ENCODE measurements around the gene PTCHD1.

The PTCHD1 gene

DNA sequence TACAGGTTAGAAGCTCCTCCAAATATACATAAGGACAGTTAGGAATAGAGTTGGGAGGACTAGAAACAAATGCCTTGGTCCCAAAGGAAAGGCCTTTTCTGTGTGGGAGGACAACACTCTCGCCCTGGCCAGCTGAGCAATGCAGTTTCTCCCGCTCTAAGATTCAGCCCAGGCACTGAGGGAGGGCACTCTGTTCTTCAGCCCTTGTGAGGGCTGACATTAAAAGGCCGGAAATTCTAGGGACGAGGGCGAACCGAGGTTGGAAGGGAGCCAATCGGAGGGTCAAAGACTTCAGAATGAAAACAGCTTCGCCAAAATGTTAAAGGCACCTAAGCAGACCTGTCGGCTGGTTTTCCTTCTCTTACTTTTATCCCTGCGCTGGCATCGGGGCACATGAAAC, 2.9 kb upstream of the PTCHD1 start:
- Histone ChIP-seq H3K4me3 (peak overlapping the region; percentile 59 to 67), H3K27ac (peak overlapping the region; percentile 68 to 72), H3K9me3 (no peaks in the 10 kb centered on the region), H3K36me3 (no peaks in the 10 kb centered on the region), H3K4me1 (peaks cover 0 to 16% (median 7%) of the 10 kb centered on the region in 4 donors), H3K27me3 (no peaks in the 10 kb centered on the region)
- TF ChIP-seq, protein P1, sequence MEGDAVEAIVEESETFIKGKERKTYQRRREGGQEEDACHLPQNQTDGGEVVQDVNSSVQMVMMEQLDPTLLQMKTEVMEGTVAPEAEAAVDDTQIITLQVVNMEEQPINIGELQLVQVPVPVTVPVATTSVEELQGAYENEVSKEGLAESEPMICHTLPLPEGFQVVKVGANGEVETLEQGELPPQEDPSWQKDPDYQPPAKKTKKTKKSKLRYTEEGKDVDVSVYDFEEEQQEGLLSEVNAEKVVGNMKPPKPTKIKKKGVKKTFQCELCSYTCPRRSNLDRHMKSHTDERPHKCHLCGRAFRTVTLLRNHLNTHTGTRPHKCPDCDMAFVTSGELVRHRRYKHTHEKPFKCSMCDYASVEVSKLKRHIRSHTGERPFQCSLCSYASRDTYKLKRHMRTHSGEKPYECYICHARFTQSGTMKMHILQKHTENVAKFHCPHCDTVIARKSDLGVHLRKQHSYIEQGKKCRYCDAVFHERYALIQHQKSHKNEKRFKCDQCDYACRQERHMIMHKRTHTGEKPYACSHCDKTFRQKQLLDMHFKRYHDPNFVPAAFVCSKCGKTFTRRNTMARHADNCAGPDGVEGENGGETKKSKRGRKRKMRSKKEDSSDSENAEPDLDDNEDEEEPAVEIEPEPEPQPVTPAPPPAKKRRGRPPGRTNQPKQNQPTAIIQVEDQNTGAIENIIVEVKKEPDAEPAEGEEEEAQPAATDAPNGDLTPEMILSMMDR (IDR thresholded peaks at IDR 0.05), result no peak
- intact Hi-C loops (cut with DNase I; ENCODE audit: low total_unique reads), result no loop called here
- DNase-seq, result no peak

DNA sequence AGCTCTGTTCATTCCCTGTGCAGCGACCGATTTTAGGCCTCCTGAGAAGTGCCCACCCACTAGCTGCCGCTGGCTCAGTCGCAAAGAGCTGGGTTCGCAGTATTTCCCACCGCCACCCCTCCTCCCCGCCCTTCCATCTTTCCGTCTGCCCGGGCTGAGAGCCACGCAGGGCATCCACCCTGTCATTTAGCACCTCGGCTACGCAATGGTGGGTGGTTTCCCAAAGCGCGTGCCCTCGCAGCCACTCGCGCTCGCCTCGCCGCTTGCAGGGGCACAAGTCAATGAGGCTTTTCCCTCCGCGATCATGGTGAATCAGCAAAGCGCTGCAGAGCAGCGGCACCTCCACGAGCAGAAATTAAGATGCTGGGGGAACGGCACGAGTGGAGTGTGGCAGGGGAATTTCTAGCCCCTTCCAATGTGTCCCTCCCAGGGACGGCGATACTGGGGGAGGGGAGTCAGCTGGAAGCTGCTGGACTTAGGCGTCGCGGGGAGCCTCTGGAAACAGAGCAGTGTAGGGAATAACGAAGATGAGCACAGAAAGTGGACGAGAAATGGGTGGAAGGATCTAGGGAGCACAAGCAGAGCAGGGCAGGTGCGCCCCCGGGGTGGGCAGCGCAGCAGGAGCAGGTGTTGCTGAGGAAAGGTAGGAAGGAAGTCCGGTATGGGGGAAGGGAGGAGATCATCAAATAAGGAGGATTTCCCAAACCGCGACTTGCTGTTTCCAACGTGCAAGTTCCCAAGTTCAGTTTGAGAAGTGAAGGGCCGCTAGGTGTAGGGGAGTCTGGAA, 2.4 kb upstream of the PTCHD1 start:
- peak in 1 of 2 donors; percentile 69 for DNase-seq
- H3K36me3 ChIP-seq, result no peaks in the 10 kb centered on the region
- H3K27me3 ChIP-seq, result no peaks in the 10 kb centered on the region
- peaks cover 0 to 16% (median 7%) of the 10 kb centered on the region in 4 donors for H3K4me1 ChIP-seq
- TF ChIP-seq, protein P1 (IDR thresholded peaks at IDR 0.05), result no peak
- peak overlapping the region; percentile 59 to 67 for H3K4me3 ChIP-seq
- no peaks in the 10 kb centered on the region for H3K9me3 ChIP-seq
- peak overlapping the region; percentile 68 to 72 for H3K27ac ChIP-seq
- intact Hi-C loops (cut with DNase I; ENCODE audit: low total_unique reads), result no loop called here

DNA sequence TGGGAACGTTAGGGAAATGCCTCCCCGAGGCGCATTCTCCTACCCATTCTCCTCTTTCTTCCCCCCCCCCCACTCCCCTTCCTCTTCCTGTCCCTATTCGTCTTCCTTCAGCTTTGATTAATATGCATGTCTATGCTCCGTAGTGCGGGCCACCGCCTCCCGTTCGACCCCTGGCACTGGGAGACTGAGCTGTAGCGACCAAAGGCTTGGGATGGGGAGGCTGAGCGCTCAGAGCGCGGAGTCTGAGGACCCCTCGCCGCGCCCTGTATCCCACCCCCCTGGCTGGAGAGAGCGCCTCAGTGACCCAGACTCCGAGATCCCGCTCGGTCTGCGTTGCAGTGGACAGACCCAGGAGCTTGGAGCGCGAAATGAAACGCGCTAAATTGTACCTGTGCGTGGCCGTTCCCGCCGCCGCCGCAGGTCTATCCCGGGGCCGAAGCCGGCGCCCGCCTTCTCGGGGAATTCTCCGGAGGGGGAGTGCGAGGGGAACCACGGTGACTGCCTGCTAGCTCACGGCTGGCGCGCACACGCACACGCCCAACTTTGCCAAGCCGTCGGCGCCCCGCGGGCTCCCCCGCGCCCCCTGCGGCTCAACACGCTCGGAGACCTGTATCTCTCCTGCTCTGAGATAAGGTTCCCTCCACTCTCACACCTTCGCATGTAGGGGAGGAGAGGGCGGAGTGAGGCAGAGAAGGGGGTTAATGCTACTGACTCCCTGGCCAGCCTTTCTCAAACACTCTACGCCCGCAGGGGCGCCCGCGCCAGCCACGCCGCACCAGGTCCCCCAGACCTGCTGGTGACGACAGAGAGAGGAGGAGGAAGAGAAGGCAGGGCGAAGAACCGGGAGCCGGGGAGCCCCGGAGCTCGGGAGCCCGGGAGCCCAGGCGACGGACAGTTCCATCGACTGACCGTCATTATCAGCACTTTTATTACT, 1.5 kb upstream of the PTCHD1 start:
- H3K27me3 ChIP-seq, result no peaks in the 10 kb centered on the region
- no peaks in the 10 kb centered on the region for H3K9me3 ChIP-seq
- intact Hi-C loops (cut with DNase I; ENCODE audit: low total_unique reads), result no loop called here
- peak overlapping the region; percentile 59 to 67 for H3K4me3 ChIP-seq
- TF ChIP-seq, protein P1 (IDR thresholded peaks at IDR 0.05), result no peak
- H3K27ac ChIP-seq, result peak overlapping the region; percentile 68 to 72
- no peaks in the 10 kb centered on the region for H3K36me3 ChIP-seq
- peaks cover 0 to 16% (median 7%) of the 10 kb centered on the region in 4 donors for H3K4me1 ChIP-seq
- DNase-seq, result no peak

DNA sequence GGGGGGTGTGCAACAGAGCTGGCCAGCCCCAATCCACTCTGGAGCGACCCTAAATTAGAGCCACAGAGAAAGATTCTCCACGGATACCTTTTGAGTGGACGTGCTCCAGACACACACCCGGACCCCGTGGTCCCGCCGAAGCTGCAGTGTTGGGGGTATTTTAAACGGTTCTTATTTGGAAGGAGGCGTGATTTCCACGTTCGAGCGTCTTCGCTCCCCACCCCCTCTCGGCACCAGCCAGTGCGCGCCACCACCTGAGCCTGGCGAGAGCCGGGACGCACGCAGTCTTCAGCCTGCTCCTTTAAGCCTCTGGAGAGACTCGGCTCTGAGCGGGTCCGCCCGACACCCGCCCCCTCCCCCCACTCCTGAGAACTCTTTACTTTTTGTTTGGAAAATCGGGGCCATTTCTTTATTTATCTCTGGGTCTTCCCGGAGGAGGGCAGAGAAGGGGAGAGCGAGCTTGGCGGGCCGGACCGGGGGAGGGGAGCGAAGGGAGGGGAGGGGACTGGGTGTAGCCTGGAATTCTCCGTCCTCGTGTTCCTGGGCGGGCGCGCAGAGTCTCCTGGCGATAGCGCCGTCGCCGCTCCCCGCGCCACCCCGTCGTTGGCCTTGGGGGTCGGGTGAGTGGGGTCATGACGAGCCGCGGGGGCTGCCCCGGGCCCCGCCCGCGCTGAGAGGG, 668 bp upstream of the PTCHD1 start:
- Histone ChIP-seq H3K4me1 (peaks cover 0 to 16% (median 7%) of the 10 kb centered on the region in 4 donors), H3K4me3 (peak overlapping the region; percentile 59 to 67), H3K9me3 (no peaks in the 10 kb centered on the region), H3K27me3 (no peaks in the 10 kb centered on the region), H3K36me3 (no peaks in the 10 kb centered on the region), H3K27ac (peak overlapping the region; percentile 68 to 72)
- TF ChIP-seq, protein P1 (IDR thresholded peaks at IDR 0.05), result no peak
- DNase-seq, result peak in 1 of 2 donors; percentile 66
- intact Hi-C loops (cut with DNase I; ENCODE audit: low total_unique reads), result no loop called here

DNA sequence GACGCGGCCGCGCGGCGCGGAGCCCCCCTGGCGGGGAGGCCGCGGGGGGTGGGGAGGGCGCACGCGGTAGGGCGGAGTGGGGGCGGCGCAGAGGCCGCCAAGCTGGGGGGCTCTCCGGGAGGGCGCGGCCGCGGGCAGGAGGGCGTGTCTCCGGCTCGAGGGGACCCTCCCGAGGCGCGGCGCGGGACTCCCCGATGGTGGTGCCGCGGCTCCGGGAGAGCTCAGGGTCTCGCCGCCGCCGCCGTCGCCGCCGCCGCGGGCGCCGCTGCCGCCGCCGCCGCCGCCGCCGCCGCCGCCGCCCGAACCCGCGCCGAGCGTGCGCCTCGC, 165 bp upstream of the PTCHD1 start:
- Histone ChIP-seq H3K27me3 (no peaks in the 10 kb centered on the region), H3K4me1 (peaks cover 0 to 16% (median 7%) of the 10 kb centered on the region in 4 donors), H3K4me3 (peak overlapping the region; percentile 59 to 67), H3K36me3 (no peaks in the 10 kb centered on the region), H3K9me3 (no peaks in the 10 kb centered on the region), H3K27ac (peak overlapping the region; percentile 68 to 72)
- no peak for DNase-seq
- TF ChIP-seq, protein P1 (IDR thresholded peaks at IDR 0.05), result no peak
- intact Hi-C loops (cut with DNase I; ENCODE audit: low total_unique reads), result no loop called here

All from tibial artery (tissue), 4 donors.